Breast epithelium (tissue), 4 donors: Measurements from ENCODE around the gene F8. TPM values are rescaled to one million over a fixed set of nuclear protein-coding genes. Genes with fewer than 3 reads are reported as not detected.

Experiments used
- DNase-seq, 2 donors: peaks; one replicate each; pipeline ENCODE4 v3.0.0-alpha.2; 2019; ENCODE audit warnings: low spot score in 2 of 2
- H3K27ac ChIP-seq, 2 donors: fragments of 200-600 bp; sonication (generic) in 1 of 2; one replicate each; pipeline ENCODE4 v1.5.1; 2016 to 2019; ENCODE audit warnings: mild to moderate bottlenecking in 1 of 2
- H3K27me3 ChIP-seq, 2 donors: fragments of 200-600 bp; sonication (generic) in 1 of 2; one replicate each; pipeline versions ENCODE4 v1.5.1 to v1.6.0; 2017 to 2019; ENCODE audit warnings: control low read depth in 1 of 2, mild to moderate bottlenecking in 1 of 2
- H3K36me3 ChIP-seq: fragments of 200-600 bp; one replicate; pipeline ENCODE4 v1.5.1; 2019
- H3K4me1 ChIP-seq, 2 donors: fragments of 200-600 bp; sonication (generic); one replicate each; pipeline ENCODE4 v1.5.1; 2016 to 2019; ENCODE audit warnings: control low read depth in 1 of 2
- H3K4me3 ChIP-seq, 3 donors: fragments of 200-600 bp; sonication (generic); 1 replicate in 2 of 3; 2 replicates in 1 of 3; pipeline ENCODE4 v1.5.1; 2016 to 2019; ENCODE audit warnings: mild to moderate bottlenecking in 3 of 3, moderate library complexity in 2 of 3
- H3K9me3 ChIP-seq, 2 donors: fragments of 200-600 bp; sonication (generic) in 1 of 2; one replicate each; pipeline ENCODE4 v1.5.1; 2016 to 2019; ENCODE audit warnings: control low read depth in 1 of 2
- POLR2A ChIP-seq: fragments of 450-650 bp; IDR thresholded peaks from one replicate; pipeline ENCODE4 v1.6.1; 2016; ENCODE audit warnings: antibody characterized with exemption, mild to moderate bottlenecking, moderate library complexity
- POLR2AphosphoS5 ChIP-seq, 3 donors: sonication (generic); formaldehyde crosslinking; IDR thresholded peaks; one replicate each; pipeline ENCODE4 v1.6.1; 2017; ENCODE audit warnings: antibody characterized with exemption in 3 of 3
- intact Hi-C: fragments of 100-400 bp; cut with DNase I; formaldehyde crosslinking; loops from one replicate; pipeline ENCODE4 v1.15.1; 2023; ENCODE audit warnings: low total_unique reads
- total RNA-seq, 3 donors: library from RNA; depleted of rRNA; stranded (reverse); fragments of >200 nt; gene quantifications; one replicate each; pipeline ENCODE4 v1.1.0, GENCODE V29; 2016
- TF ChIP-seq, protein P1 (sequence below), 3 donors: fragments of 450-650 bp; IDR thresholded peaks; one replicate each; pipeline ENCODE4 v1.5.1; 2016 to 2017; ENCODE audit warnings: antibody characterized with exemption in 3 of 3, mild to moderate bottlenecking in 3 of 3, moderate library complexity in 3 of 3

The F8 gene
- total RNA-seq, 3 donors from 2014 or later: 14.6 to 30.2 (median 16.1) TPM

DNA sequence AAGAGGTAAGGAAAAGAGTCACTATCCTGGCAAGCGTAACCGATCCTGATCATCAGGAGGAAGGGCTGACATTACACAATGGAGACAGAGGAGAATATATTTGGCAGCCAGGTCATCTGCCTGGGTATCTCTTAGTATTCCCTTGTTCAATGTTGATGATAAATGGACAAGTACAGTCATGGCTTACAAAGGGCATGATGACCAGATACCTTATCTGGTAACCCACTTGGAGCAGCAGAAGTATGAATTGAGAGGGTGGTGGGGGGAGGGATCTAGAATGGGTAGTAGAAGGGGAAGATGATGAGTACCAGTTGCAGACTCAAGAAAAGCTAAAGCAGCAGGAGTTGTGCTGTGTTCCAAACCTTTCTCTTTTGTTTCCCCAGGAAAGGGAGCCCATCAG is 17.3 kb downstream of the F8 start:
- Histone ChIP-seq H3K27me3 (no peaks in the 10 kb centered on the region), H3K9me3 (no peaks in the 10 kb centered on the region), H3K27ac (no peak overlapping the region), H3K4me1 (no peaks in the 10 kb centered on the region), H3K36me3 (no peaks in the 10 kb centered on the region), H3K4me3 (no peak overlapping the region)
- DNase-seq: no peak
- TF ChIP-seq, protein P1, sequence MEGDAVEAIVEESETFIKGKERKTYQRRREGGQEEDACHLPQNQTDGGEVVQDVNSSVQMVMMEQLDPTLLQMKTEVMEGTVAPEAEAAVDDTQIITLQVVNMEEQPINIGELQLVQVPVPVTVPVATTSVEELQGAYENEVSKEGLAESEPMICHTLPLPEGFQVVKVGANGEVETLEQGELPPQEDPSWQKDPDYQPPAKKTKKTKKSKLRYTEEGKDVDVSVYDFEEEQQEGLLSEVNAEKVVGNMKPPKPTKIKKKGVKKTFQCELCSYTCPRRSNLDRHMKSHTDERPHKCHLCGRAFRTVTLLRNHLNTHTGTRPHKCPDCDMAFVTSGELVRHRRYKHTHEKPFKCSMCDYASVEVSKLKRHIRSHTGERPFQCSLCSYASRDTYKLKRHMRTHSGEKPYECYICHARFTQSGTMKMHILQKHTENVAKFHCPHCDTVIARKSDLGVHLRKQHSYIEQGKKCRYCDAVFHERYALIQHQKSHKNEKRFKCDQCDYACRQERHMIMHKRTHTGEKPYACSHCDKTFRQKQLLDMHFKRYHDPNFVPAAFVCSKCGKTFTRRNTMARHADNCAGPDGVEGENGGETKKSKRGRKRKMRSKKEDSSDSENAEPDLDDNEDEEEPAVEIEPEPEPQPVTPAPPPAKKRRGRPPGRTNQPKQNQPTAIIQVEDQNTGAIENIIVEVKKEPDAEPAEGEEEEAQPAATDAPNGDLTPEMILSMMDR (IDR thresholded peaks at IDR 0.05): no peak
- no peak for TF ChIP-seq POLR2AphosphoS5 (IDR thresholded peaks at IDR 0.05)
- TF ChIP-seq POLR2A: no peak
- intact Hi-C loops: no loop called here

DNA sequence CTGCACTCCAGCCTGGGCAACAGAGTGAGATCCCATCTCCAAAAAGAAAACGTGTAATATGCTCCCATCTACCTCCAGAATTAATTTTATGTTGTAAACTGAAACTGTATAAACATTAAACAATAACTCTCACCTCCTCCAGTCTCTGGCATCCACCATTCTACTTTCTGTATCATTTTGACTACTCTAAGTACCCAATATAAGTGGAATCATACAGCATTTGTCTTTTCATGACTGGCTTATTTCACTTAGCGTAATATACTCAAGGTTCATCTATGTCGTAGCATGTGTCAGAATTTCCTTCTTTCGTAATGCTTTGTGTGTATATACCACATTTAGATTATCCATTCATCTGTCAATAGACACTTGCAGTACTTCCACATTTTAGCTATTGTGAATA is 20.6 kb downstream of the F8 start:
- H3K4me1 ChIP-seq: no peaks in the 10 kb centered on the region
- no peak for DNase-seq
- H3K4me3 ChIP-seq: no peak overlapping the region
- no peaks in the 10 kb centered on the region for H3K27me3 ChIP-seq
- intact Hi-C loops: no loop called here
- no peak overlapping the region for H3K27ac ChIP-seq
- TF ChIP-seq POLR2AphosphoS5 (IDR thresholded peaks at IDR 0.05): no peak
- no peak for TF ChIP-seq POLR2A
- H3K36me3 ChIP-seq: no peaks in the 10 kb centered on the region
- H3K9me3 ChIP-seq: no peaks in the 10 kb centered on the region

DNA sequence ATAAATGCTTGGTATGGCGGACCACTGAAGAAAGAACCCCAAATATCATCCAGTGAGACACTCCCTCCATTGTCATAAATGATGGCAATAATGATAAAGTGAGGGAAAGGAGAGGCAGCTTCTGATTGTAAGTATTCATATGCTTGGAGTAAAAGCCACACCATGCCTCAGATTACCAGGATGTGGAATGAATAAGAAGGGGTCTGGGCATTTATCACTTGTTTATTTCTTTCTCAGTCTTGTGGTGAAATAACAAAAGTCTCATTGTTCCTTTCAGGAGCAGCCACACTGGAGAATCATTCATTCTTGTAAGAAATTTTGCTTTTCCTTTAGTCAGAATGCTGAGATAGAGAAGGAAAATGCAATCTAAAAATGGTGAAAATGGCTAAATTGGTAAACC is 21.7 kb downstream of the F8 start:
- Histone ChIP-seq H3K27me3 (no peaks in the 10 kb centered on the region), H3K4me3 (no peak overlapping the region), H3K36me3 (no peaks in the 10 kb centered on the region), H3K9me3 (no peaks in the 10 kb centered on the region), H3K4me1 (no peaks in the 10 kb centered on the region), H3K27ac (no peak overlapping the region)
- intact Hi-C loops: no loop called here
- TF ChIP-seq POLR2AphosphoS5 (IDR thresholded peaks at IDR 0.05): no peak
- no peak for TF ChIP-seq POLR2A
- no peak for DNase-seq

DNA sequence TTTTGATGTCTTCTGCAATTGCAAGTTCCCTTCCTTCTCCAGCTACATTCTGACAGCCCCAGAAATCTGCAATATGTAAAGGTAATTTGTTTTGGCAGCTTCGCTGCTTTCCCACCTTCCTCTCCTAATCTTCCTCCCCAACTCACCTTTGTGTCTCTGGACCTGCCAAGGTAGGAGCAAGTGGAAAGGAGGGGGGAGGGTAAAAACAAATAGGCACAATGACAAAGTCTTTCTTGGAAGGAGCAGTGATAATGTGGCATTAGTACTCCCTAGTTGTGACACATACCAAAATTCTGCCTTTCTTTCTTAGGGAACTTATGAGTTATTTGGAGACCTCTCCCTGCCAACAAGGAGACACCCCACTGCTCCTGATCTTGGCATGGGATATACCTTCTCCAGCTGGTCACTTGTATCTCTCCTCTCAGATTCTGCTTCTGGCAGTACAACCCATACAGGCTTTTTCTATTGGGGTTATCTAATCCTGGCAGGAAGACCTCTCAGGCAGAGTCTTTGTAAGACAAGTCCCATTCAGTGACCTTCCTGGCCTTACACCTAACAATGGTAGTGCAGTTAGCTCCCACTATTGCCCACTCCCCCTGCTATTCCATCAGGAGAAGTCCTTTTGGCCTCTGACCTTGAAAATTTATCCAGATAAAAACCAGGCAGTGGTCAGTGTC is 24.2 kb downstream of the F8 start:
- H3K27ac ChIP-seq: no peak overlapping the region
- H3K4me3 ChIP-seq: no peak overlapping the region
- intact Hi-C loops: no loop called here
- no peak for TF ChIP-seq POLR2AphosphoS5 (IDR thresholded peaks at IDR 0.05)
- no peak for TF ChIP-seq POLR2A
- TF ChIP-seq, protein P1 (IDR thresholded peaks at IDR 0.05): no peak
- no peak for DNase-seq
- no peaks in the 10 kb centered on the region for H3K9me3 ChIP-seq
- H3K4me1 ChIP-seq: no peaks in the 10 kb centered on the region
- H3K27me3 ChIP-seq: no peaks in the 10 kb centered on the region
- no peaks in the 10 kb centered on the region for H3K36me3 ChIP-seq

DNA sequence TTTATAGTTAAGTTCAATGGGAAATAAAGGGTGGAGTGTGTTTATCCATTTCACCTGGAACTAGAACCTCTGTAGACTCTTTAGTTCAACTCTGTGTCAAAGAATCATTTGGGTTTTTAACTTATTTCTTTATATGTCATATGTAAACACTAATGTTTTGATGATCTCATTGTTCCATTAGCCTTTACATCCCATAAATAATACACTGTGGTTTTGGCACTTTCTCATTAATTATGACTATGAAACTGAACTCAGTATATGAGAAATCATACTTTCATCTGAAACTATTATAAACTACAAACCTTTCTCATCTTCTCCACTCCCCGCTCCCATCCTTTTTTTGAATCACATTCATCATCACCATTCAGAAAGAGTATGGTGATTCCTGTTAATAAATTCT is 31.0 kb downstream of the F8 start:
- intact Hi-C loops: no loop called here
- H3K27ac ChIP-seq: no peak overlapping the region
- no peak for DNase-seq
- no peaks in the 10 kb centered on the region for H3K36me3 ChIP-seq
- no peak overlapping the region for H3K4me3 ChIP-seq
- no peaks in the 10 kb centered on the region for H3K4me1 ChIP-seq
- H3K27me3 ChIP-seq: no peaks in the 10 kb centered on the region
- no peak for TF ChIP-seq POLR2A
- no peak for TF ChIP-seq POLR2AphosphoS5 (IDR thresholded peaks at IDR 0.05)
- TF ChIP-seq, protein P1 (IDR thresholded peaks at IDR 0.05): no peak
- no peaks in the 10 kb centered on the region for H3K9me3 ChIP-seq

DNA sequence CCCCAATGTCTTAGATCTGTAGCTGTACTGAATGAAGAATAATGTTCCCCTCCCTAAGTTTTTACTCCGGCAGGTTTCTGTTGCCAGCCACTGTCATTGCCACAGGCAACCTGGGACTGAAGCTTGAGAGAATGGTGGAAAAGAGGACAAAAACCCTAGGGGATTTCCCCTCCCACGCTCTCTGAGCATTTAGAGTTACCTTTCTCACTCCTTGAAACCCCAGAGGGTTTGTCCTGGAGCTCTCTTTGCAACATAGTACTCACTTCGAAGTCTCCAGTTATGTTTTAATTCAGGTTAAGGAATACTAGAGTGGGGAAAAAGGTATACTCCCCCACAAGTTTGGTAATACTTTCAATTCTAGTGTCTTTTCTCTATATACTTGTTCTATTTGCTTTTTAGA is 31.5 kb downstream of the F8 start:
- Histone ChIP-seq H3K36me3 (no peaks in the 10 kb centered on the region), H3K4me3 (no peak overlapping the region), H3K9me3 (no peaks in the 10 kb centered on the region), H3K4me1 (no peaks in the 10 kb centered on the region), H3K27me3 (no peaks in the 10 kb centered on the region), H3K27ac (no peak overlapping the region)
- DNase-seq: no peak
- no peak for TF ChIP-seq POLR2AphosphoS5 (IDR thresholded peaks at IDR 0.05)
- TF ChIP-seq, protein P1 (IDR thresholded peaks at IDR 0.05): no peak
- no peak for TF ChIP-seq POLR2A
- intact Hi-C loops: no loop called here
